ENCODE results near the gene LAMC2. TPM values are rescaled to one million over a fixed set of nuclear protein-coding genes. Genes with fewer than 3 reads are reported as not detected.

Gene LAMC2
- total RNA-seq, 2 donors from 2014 or later = 1.2 TPM; not detected in 1

DNA sequence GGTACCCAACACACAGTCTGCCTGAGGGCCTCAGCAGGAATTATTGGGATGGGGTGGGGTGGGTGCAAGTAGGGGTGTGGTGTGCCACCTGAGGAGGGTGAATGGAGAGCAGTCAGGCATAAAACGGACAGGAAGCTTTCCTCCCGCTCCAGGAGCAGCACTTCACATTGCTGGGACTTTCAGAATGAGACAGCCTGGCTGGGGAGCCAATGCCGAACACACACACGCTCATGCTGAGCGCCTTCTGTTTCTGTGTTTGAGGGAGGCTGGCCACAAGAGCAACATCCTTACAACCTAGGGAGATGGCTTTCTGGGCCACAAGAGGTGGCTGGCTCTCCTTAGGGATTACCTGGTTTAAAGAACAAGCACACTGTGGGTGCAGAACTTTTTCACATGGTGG lies 98.0 kb downstream of the LAMC2 start:
- no peaks in the 10 kb centered on the region for H3K36me3 Mint-ChIP-seq (ENCODE audit: insufficient read depth in 2 of 2)
- DNase-seq = no peak
- H3K4me1 Mint-ChIP-seq (ENCODE audit: low read depth) = no peaks in the 10 kb centered on the region
- no peak overlapping the region for H3K27ac Mint-ChIP-seq
- no peaks in the 10 kb centered on the region for H3K9me3 Mint-ChIP-seq
- peaks cover 7% of the 10 kb centered on the region for H3K27me3 Mint-ChIP-seq (ENCODE audit: low read depth)
- no peak for ATAC-seq (replicated peaks in 1 of 2)
- H3K4me3 Mint-ChIP-seq = no peak overlapping the region

DNA sequence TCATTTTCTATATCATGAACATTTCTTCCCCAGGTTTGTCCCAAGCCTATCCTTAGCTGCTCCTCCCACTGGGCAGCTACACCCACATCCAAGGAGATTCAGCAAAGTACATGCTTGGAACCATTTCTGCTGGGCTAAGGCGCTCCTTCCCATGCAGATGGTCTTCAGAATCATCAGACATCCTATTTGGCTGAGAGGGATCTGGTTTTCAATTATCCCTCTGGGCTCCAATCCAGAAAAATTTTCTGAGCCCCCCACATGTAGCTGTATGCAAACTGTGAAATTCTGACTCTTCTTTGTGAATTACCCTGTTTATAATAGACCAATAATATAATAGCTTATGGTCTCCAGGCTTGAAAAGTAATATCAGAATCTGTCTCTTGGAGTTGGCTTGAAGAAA lies 99.2 kb downstream of the LAMC2 start:
- Mint-ChIP-seq H3K4me1 (ENCODE audit: low read depth) (no peaks in the 10 kb centered on the region), H3K9me3 (no peaks in the 10 kb centered on the region), H3K27ac (no peak overlapping the region), H3K36me3 (ENCODE audit: insufficient read depth in 2 of 2) (no peaks in the 10 kb centered on the region), H3K4me3 (no peak overlapping the region), H3K27me3 (ENCODE audit: low read depth) (peaks cover 7% of the 10 kb centered on the region)
- ATAC-seq (replicated peaks in 1 of 2) (no peak), DNase-seq (no peak)

DNA sequence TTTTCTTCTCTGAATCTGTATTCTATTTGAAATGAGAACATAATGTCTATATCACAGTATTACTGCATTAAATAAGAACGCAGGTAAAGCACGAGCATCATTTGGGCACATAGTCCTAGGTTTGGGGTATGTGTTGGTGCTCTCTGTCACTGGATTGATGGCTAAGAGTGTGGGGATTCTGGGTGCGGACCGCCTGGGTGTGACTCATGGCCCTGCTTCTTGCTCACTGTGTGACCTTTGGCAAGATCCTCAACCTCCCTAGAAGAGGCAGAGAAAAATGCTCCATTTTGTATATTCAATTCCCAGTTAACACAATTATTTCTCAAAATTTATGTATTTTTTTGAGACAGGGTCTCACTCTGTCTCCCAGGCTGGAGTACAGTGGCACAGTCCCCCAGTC lies 99.7 kb downstream of the LAMC2 start:
- Mint-ChIP-seq H3K4me1 (ENCODE audit: low read depth) (no peaks in the 10 kb centered on the region), H3K36me3 (ENCODE audit: insufficient read depth in 2 of 2) (no peaks in the 10 kb centered on the region), H3K9me3 (no peaks in the 10 kb centered on the region), H3K27ac (no peak overlapping the region), H3K4me3 (no peak overlapping the region), H3K27me3 (ENCODE audit: low read depth) (peaks cover 7% of the 10 kb centered on the region)
- ATAC-seq (replicated peaks in 1 of 2) = no peak
- no peak for DNase-seq

DNA sequence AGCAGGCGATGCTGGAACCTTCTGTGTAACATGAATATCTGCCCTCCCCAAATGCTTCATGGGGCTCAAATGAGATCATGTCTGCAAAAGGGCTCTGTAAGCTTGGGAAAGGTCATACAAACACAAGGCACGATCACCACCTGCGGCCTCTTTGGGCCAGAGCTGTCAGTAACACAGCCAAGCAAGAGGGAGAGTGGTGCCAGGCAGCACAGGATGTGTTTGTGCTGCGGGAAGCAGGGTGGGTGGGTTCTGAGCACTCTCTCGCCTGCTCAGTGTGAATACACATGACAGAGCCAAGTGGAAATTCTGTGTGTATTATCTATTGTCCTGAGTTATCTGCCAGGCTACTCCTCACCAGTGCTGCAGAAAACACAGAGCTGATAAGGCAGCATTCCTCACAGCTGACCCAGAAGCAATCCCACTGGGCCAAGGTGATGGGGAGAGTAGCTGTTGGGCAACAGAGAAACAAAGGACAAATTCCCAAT lies 101.2 kb downstream of the LAMC2 start:
- DNase-seq = no peak
- H3K9me3 Mint-ChIP-seq = no peaks in the 10 kb centered on the region
- no peaks in the 10 kb centered on the region for H3K4me1 Mint-ChIP-seq (ENCODE audit: low read depth)
- no peak overlapping the region for H3K4me3 Mint-ChIP-seq
- no peak for ATAC-seq (replicated peaks in 1 of 2)
- no peaks in the 10 kb centered on the region for H3K36me3 Mint-ChIP-seq (ENCODE audit: insufficient read depth in 2 of 2)
- H3K27me3 Mint-ChIP-seq (ENCODE audit: low read depth) = peaks cover 7% of the 10 kb centered on the region
- H3K27ac Mint-ChIP-seq = no peak overlapping the region

DNA sequence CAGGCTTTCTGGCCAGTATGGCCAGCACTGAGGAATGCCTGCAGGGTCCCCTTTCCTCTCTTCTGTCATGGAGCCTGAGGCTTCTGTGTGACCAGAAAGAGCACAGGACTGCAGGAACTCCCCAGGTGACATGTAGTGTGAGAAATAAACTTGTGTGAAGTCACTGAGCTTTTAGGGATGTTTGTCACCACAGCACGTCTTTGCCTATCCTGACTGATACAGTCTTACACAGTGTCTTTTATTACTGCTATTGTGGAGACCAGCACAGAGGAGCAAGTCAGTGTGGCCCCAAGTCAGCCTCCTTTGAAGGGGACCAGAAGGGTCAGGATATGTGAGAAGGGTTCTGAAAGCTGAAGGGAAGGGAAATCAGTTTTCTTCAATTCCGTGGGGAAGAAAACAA lies 102.5 kb downstream of the LAMC2 start:
- DNase-seq (no peak), ATAC-seq (replicated peaks in 1 of 2) (no peak)
- H3K27me3 Mint-ChIP-seq (ENCODE audit: low read depth) = peaks cover 7% of the 10 kb centered on the region
- no peaks in the 10 kb centered on the region for H3K9me3 Mint-ChIP-seq
- no peak overlapping the region for H3K4me3 Mint-ChIP-seq
- no peak overlapping the region for H3K27ac Mint-ChIP-seq
- no peaks in the 10 kb centered on the region for H3K36me3 Mint-ChIP-seq (ENCODE audit: insufficient read depth in 2 of 2)
- no peaks in the 10 kb centered on the region for H3K4me1 Mint-ChIP-seq (ENCODE audit: low read depth)

DNA sequence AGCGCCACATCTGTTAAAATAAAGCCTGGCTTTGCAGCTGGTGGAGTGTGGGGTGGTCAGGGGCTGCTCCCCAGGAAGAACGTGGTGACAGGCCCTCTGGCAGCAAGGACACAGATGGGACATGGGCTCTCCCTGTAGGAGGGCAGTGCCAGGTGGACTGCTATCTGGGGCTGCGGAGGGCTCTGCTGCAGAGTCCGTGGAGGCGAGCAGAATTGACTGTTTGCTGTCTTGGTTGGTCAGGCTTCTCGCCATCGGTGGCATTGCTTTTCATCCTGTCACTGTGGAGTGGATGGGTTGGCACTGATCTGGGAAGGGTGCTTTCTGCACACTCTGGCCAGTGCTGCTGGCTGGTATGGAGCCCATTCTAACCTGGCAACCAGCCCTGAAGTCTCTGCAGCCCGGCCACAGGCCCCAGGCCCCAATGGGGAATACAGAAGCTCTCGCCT lies 103.0 kb downstream of the LAMC2 start:
- no peak overlapping the region for H3K27ac Mint-ChIP-seq
- H3K4me1 Mint-ChIP-seq (ENCODE audit: low read depth) = no peaks in the 10 kb centered on the region
- ATAC-seq (replicated peaks in 1 of 2) = no peak
- no peaks in the 10 kb centered on the region for H3K36me3 Mint-ChIP-seq (ENCODE audit: insufficient read depth in 2 of 2)
- peaks cover 7% of the 10 kb centered on the region for H3K27me3 Mint-ChIP-seq (ENCODE audit: low read depth)
- no peak for DNase-seq
- H3K4me3 Mint-ChIP-seq = no peak overlapping the region
- no peaks in the 10 kb centered on the region for H3K9me3 Mint-ChIP-seq

DNA sequence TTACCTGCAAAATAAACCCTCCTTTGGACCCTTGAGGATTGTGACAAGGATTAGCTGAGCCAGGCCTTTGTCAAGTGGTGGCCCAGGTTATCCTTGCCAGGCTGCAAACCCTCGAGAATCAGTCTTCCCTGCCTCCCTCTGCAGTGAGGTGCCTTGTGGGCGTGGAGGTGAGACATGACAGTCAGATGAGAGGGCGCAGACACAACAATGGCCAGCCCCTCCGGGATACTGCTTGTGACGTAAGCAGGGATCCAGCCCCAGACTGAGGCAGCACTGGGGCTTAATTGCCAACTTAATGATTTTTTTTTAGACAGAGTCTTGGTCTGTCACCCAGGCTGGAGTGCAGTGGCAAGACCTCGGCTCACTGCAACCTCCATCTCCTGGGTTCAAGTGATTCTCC lies 104.6 kb downstream of the LAMC2 start:
- no peaks in the 10 kb centered on the region for H3K9me3 Mint-ChIP-seq
- no peaks in the 10 kb centered on the region for H3K36me3 Mint-ChIP-seq (ENCODE audit: insufficient read depth in 2 of 2)
- no peaks in the 10 kb centered on the region for H3K4me1 Mint-ChIP-seq (ENCODE audit: low read depth)
- H3K27ac Mint-ChIP-seq = no peak overlapping the region
- ATAC-seq (replicated peaks in 1 of 2) = no peak
- no peak for DNase-seq
- H3K4me3 Mint-ChIP-seq = no peak overlapping the region
- no peaks in the 10 kb centered on the region for H3K27me3 Mint-ChIP-seq (ENCODE audit: low read depth)

DNA sequence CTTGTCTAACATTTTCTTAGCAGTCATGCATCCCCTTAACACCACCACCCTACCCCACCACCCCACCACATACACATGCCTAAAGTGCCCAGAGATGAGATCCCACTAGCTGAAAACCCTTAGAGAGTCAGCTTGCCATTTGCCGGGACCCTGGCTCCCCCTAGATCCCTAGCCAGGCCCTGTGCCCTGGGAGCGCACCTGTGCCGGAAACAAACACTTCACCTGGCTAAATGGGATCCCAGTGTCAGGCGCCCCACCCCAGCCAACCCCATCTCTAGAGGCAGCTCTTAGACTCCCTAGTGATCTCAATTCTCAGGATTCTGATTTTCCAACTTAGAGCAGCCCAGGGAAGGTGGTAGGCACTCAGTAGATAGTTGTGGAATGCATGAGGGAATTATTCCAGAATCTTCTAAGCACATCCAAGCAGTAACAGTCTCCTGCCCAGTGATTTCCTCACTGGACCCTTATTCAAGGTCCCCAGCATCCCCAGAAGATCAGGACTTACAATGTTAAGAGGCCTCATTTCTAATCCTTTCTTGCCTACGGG lies 105.2 kb downstream of the LAMC2 start:
- no peaks in the 10 kb centered on the region for H3K4me1 Mint-ChIP-seq (ENCODE audit: low read depth)
- ATAC-seq (replicated peaks in 1 of 2) (no peak), DNase-seq (no peak)
- no peaks in the 10 kb centered on the region for H3K27me3 Mint-ChIP-seq (ENCODE audit: low read depth)
- H3K36me3 Mint-ChIP-seq (ENCODE audit: insufficient read depth in 2 of 2) = no peaks in the 10 kb centered on the region
- H3K4me3 Mint-ChIP-seq = no peak overlapping the region
- no peaks in the 10 kb centered on the region for H3K9me3 Mint-ChIP-seq
- H3K27ac Mint-ChIP-seq = no peak overlapping the region

DNA sequence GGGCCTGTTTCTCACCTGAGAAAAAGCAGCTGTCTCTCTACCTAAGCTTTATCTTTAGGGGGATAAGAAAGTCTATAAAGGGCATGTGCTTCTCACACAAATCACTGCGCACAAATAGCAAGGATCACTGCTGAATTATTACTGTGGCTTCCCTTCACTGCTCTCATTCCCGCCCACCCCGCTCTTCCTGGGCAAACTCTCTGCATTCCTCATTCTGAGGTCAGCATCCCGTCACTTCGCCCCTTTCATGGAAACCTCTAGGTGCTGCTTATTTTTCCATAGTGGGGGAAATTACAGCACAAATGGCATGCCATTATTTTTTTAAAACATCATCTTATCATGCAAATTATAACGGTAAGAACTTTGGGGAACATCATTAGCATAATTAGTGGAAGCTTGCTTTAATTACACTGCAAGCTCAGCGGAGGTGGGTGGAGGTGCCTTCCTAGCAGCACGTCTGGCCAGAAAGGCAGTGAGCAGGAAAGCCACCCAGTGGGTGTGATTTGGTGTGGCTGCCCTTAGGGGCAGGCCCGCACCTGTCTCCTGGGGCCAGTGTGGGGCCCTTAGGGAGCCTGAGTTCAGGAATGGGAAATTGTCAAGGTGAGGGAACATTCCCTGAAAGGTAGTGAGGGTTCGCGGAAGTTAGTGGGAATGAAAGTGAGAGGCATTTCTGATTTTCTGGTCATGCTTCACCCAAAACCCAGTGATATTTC lies 105.9 kb downstream of the LAMC2 start:
- H3K4me1 Mint-ChIP-seq (ENCODE audit: low read depth) = no peaks in the 10 kb centered on the region
- no peak overlapping the region for H3K4me3 Mint-ChIP-seq
- H3K27ac Mint-ChIP-seq = no peak overlapping the region
- no peaks in the 10 kb centered on the region for H3K27me3 Mint-ChIP-seq (ENCODE audit: low read depth)
- H3K9me3 Mint-ChIP-seq = no peaks in the 10 kb centered on the region
- H3K36me3 Mint-ChIP-seq (ENCODE audit: insufficient read depth in 2 of 2) = no peaks in the 10 kb centered on the region
- no peak for DNase-seq
- no peak for ATAC-seq (replicated peaks in 1 of 2)

DNA sequence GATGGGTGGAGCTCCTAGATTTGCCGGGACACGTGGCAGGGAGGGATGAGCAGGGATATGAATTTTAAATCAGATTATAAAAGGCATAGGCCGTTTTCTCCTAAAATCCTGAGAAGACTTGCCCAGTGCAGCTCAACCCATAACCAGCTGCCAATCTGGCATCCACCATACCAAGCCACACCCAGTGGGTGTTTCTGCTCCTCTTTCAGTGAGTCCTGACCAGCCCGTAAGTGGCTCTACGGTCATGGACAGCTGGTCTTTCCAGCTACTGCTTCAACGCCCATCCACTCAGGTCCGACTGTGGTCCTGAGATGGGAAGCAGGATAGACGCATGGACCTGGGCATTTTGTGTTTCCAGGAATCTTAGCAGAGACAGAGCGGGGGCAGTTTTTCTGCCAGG lies 107.2 kb downstream of the LAMC2 start:
- H3K4me3 Mint-ChIP-seq = no peak overlapping the region
- no peaks in the 10 kb centered on the region for H3K36me3 Mint-ChIP-seq (ENCODE audit: insufficient read depth in 2 of 2)
- no peaks in the 10 kb centered on the region for H3K9me3 Mint-ChIP-seq
- DNase-seq = no peak
- ATAC-seq (replicated peaks in 1 of 2) = no peak
- no peaks in the 10 kb centered on the region for H3K4me1 Mint-ChIP-seq (ENCODE audit: low read depth)
- no peaks in the 10 kb centered on the region for H3K27me3 Mint-ChIP-seq (ENCODE audit: low read depth)
- no peak overlapping the region for H3K27ac Mint-ChIP-seq

DNA sequence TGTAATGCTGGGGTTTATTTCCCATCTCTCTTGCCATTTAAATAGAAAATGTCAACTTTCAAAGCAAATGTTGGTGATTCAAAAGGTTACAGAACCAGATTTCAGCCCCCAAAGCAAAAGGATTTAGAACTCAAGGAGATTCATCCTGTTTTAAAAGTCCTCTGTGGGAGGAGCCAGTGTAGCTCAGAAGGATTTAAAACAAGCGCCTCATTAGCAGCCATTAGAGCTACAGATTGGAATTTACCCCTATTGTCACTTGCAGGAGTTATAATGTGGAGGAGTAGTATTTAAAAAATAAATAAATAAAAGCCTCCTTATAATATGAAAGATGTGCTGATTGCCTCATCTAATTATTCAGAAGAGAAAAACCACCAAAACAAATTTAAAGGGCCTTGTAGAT lies 107.8 kb downstream of the LAMC2 start:
- no peaks in the 10 kb centered on the region for H3K9me3 Mint-ChIP-seq
- H3K36me3 Mint-ChIP-seq (ENCODE audit: insufficient read depth in 2 of 2) = no peaks in the 10 kb centered on the region
- no peak for DNase-seq
- no peaks in the 10 kb centered on the region for H3K4me1 Mint-ChIP-seq (ENCODE audit: low read depth)
- H3K4me3 Mint-ChIP-seq = no peak overlapping the region
- no peak overlapping the region for H3K27ac Mint-ChIP-seq
- no peak for ATAC-seq (replicated peaks in 1 of 2)
- H3K27me3 Mint-ChIP-seq (ENCODE audit: low read depth) = no peaks in the 10 kb centered on the region

Other genes starting within 250 kb of the LAMC2 start
- gene SHCBP1L, start 233.1 kb upstream of the LAMC2 start, total RNA-seq = not detected
- under 1 TPM; 0.24 to 0.51 TPM for gene LAMC1, start 162.8 kb upstream of the LAMC2 start, total RNA-seq
- not detected for gene NMNAT2, start 232.1 kb downstream of the LAMC2 start, total RNA-seq

Measured in activated T-cell treated with anti-CD3 and anti-CD28 coated beads, Interleukin-2, amount 50 U/mL, for 72 hours (primary cell).